H1 (cell line): ENCODE measurements around the gene VTI1B. TPM values are rescaled to one million over a fixed set of nuclear protein-coding genes. Genes with fewer than 3 reads are reported as not detected.

Source experiments
- CTCF ChIA-PET: fragments of 300-600 bp; sonication (Branson Sonifier 250); formaldehyde crosslinking; loops from one replicate; lab custom pipeline; 2021; ENCODE audit not compliant: partially characterized antibody; lab: Charles Lee
- POLR2A ChIA-PET: fragments of 300-600 bp; sonication (Branson Sonifier 250); formaldehyde crosslinking; loops from one replicate; lab custom pipeline; 2021; ENCODE audit warnings: inconsistent platforms; ENCODE audit not compliant: partially characterized antibody; lab: Charles Lee
- DNase-seq, 2 experiments: peaks; one replicate each; pipeline versions ENCODE4 v3.0.0 to v3.0.0-alpha.2; 2010 to 2022; ENCODE audit warnings: low spot score in 2 of 2, low read depth in 1 of 2, mixed read lengths in 1 of 2
- FAIRE-seq: peaks from 2 replicates; lab custom pipeline; 2011; peaks lifted over from hg19 to GRCh38; lab: Jason Lieb, UNC
- H2AFZ ChIP-seq: 2 replicates; pipeline ENCODE4 v1.8.1; 2012; ENCODE audit warnings: low read length, inconsistent platforms
- H2AK5ac ChIP-seq: 2 replicates; pipeline ENCODE4 v1.6.1; 2013; ENCODE audit warnings: low read depth, low read length
- H2BK120ac ChIP-seq: replicated peaks from 2 replicates; pipeline ENCODE3; 2013; ENCODE audit warnings: low read depth, low read length, inconsistent platforms
- H2BK12ac ChIP-seq: 2 replicates; pipeline ENCODE4 v1.6.1; 2013; ENCODE audit warnings: low read depth, low read length
- H2BK15ac ChIP-seq: 2 replicates; pipeline ENCODE4 v1.6.1; 2013; ENCODE audit warnings: low read length
- H2BK20ac ChIP-seq: 2 replicates; pipeline ENCODE4 v1.6.1; 2013; ENCODE audit warnings: low read length
- H2BK5ac ChIP-seq: 2 replicates; pipeline ENCODE4 v1.6.1; 2013; ENCODE audit warnings: low read depth, low read length
- H3K14ac ChIP-seq: 2 replicates; pipeline ENCODE4 v1.6.1; 2013; ENCODE audit warnings: inconsistent platforms; ENCODE audit not compliant: insufficient read length
- H3K18ac ChIP-seq: 2 replicates; pipeline ENCODE4 v1.6.1; 2013; ENCODE audit warnings: low read length; ENCODE audit errors: extremely low read depth
- H3K23ac ChIP-seq: 2 replicates; pipeline ENCODE4 v1.6.1; 2013; ENCODE audit warnings: inconsistent platforms; ENCODE audit not compliant: insufficient read length
- H3K23me2 ChIP-seq: 2 replicates; pipeline ENCODE4 v1.6.1; 2013; ENCODE audit warnings: low read depth, low read length
- H3K27ac ChIP-seq: 2 replicates; pipeline ENCODE4 v1.6.1; 2011; ENCODE audit warnings: low read depth, low read length, inconsistent platforms
- H3K27me3 ChIP-seq, 4 experiments: replicated peaks in 1 of 4; 1 replicate in 1 of 4; 2 replicates in 3 of 4; pipeline versions ENCODE4 v1.6.1 to v1.8.1; 2011 to 2013; ENCODE audit warnings: low read length in 3 of 4, mild to moderate bottlenecking in 3 of 4, inconsistent platforms in 2 of 4, mixed read lengths in 2 of 4, moderate library complexity in 1 of 4; ENCODE audit not compliant: control insufficient read depth in 3 of 4, insufficient read depth in 3 of 4; ENCODE audit errors: extremely low read depth in 1 of 4
- H3K36me3 ChIP-seq, 4 experiments: 2 replicates each; pipeline versions ENCODE4 v1.6.1 to v1.8.1; 2011 to 2013; ENCODE audit warnings: mild to moderate bottlenecking in 4 of 4, low read length in 3 of 4, moderate library complexity in 2 of 4, control low read depth in 1 of 4, inconsistent platforms in 1 of 4; ENCODE audit not compliant: insufficient read depth in 4 of 4, control insufficient read depth in 2 of 4
- H3K4ac ChIP-seq: replicated peaks from 2 replicates; pipeline ENCODE3; 2013; ENCODE audit warnings: low read length, low read depth, mixed read lengths, inconsistent platforms; ENCODE audit not compliant: insufficient read length
- H3K4me1 ChIP-seq, 4 experiments: replicated peaks in 1 of 4; 1 replicate in 1 of 4; 2 replicates in 3 of 4; pipeline versions ENCODE4 v1.6.1 to v1.8.1; 2011 to 2013; ENCODE audit warnings: low read length in 3 of 4, inconsistent platforms in 2 of 4, mixed read lengths in 1 of 4; ENCODE audit not compliant: insufficient read depth in 4 of 4, control insufficient read depth in 3 of 4
- H3K4me2 ChIP-seq, 2 experiments: 2 replicates each; pipeline versions ENCODE4 v1.6.1 to v1.8.1; 2011 to 2013; ENCODE audit warnings: low read depth in 2 of 2, low read length in 2 of 2, control low read depth in 1 of 2, inconsistent platforms in 1 of 2, mild to moderate bottlenecking in 1 of 2; ENCODE audit not compliant: insufficient read depth in 1 of 2
- H3K4me3 ChIP-seq, 4 experiments: fragments of 200-600, 300-600 bp in 1 of 4; sonication (generic), shearing (Covaris generic), sonication (Bioruptor Twin) in 1 of 4; 2 replicates each; pipeline versions ENCODE4 v1.5.1 to v1.8.1; 2011 to 2016; ENCODE audit warnings: low read length in 4 of 4, low read depth in 3 of 4, control low read depth in 2 of 4, inconsistent platforms in 2 of 4, mild to moderate bottlenecking in 2 of 4, mixed read lengths in 1 of 4, moderate library complexity in 1 of 4; ENCODE audit not compliant: insufficient read depth in 2 of 4; ENCODE audit errors: extremely low read depth in 1 of 4
- H3K56ac ChIP-seq: replicated peaks from 2 replicates; pipeline ENCODE3; 2013; ENCODE audit warnings: low read depth, mild to moderate bottlenecking, mixed read lengths, low read length, inconsistent platforms; ENCODE audit not compliant: insufficient read length
- H3K79me1 ChIP-seq: 2 replicates; pipeline ENCODE4 v1.6.1; 2013; ENCODE audit warnings: low read depth, low read length, control low read depth
- H3K79me2 ChIP-seq, 2 experiments: 2 replicates each; pipeline versions ENCODE4 v1.6.1 to v1.8.1; 2012 to 2013; ENCODE audit warnings: low read length in 2 of 2, mild to moderate bottlenecking in 2 of 2, inconsistent platforms in 1 of 2; ENCODE audit not compliant: insufficient read depth in 2 of 2, control insufficient read depth in 1 of 2
- H3K9ac ChIP-seq, 4 experiments: replicated peaks in 1 of 4; 1 replicate in 1 of 4; 2 replicates in 3 of 4; pipeline versions ENCODE4 v1.6.1 to v1.8.1; 2011 to 2013; ENCODE audit warnings: low read depth in 3 of 4, low read length in 3 of 4, control low read depth in 2 of 4, mild to moderate bottlenecking in 2 of 4, moderate library complexity in 2 of 4, inconsistent platforms in 1 of 4; ENCODE audit errors: extremely low read depth in 1 of 4
- H3K9me3 ChIP-seq, 2 experiments: 2 replicates each; pipeline versions ENCODE4 v1.6.1 to v1.8.1; 2012 to 2013; ENCODE audit warnings: mild to moderate bottlenecking in 2 of 2, moderate library complexity in 2 of 2, control low read depth in 1 of 2, inconsistent platforms in 1 of 2, low read depth in 1 of 2, low read length in 1 of 2, mixed read lengths in 1 of 2; ENCODE audit not compliant: insufficient read depth in 2 of 2
- H4K20me1 ChIP-seq, 2 experiments: replicated peaks in 1 of 2; 2 replicates each; pipeline versions ENCODE3 to v1.8.1; 2011 to 2013; ENCODE audit warnings: inconsistent platforms in 2 of 2, low read length in 2 of 2, mild to moderate bottlenecking in 1 of 2; ENCODE audit not compliant: insufficient read depth in 2 of 2, control insufficient read depth in 1 of 2
- H4K5ac ChIP-seq: 2 replicates; pipeline ENCODE4 v1.6.1; 2013; ENCODE audit warnings: low read length, low read depth, mixed read lengths, inconsistent platforms; ENCODE audit not compliant: insufficient read length
- H4K8ac ChIP-seq: 2 replicates; pipeline ENCODE4 v1.8.0; 2013; ENCODE audit warnings: mild to moderate bottlenecking, moderate library complexity, low read length, inconsistent platforms; ENCODE audit not compliant: insufficient read depth; ENCODE audit errors: extremely low read depth
- H4K91ac ChIP-seq: replicated peaks from 2 replicates; pipeline ENCODE3; 2013; ENCODE audit warnings: low read length, mixed read lengths, inconsistent platforms; ENCODE audit not compliant: insufficient read length
- CBX5 ChIP-seq: fragments of 300-800, 300-1000 bp; sonication (generic); IDR thresholded peaks from 2 replicates; pipeline ENCODE4 v1.7.1; 2016; ENCODE audit warnings: antibody characterized with exemption, low read length, low read depth
- CHD2 ChIP-seq: IDR thresholded peaks from 2 replicates; pipeline ENCODE4 v1.6.1; 2012; ENCODE audit warnings: low read length, improper control_type of control experiment
- EP300 ChIP-seq, 2 experiments: IDR thresholded peaks; 1 replicate in 1 of 2; 2 replicates in 1 of 2; pipeline ENCODE4 v1.6.1; 2011 to 2012; ENCODE audit warnings: low read depth in 2 of 2, low read length in 2 of 2, mild to moderate bottlenecking in 2 of 2, borderline replicate concordance in 1 of 2, inconsistent platforms in 1 of 2, moderate library complexity in 1 of 2
- EZH2 ChIP-seq: fragments of 200-600 bp; sonication (generic); IDR thresholded peaks from 2 replicates; pipeline ENCODE4 v1.7.1; 2012; ENCODE audit warnings: low read depth, mild to moderate bottlenecking, moderate library complexity, low read length, inconsistent platforms; ENCODE audit not compliant: severe bottlenecking
- FOSL1 ChIP-seq: IDR thresholded peaks from 2 replicates; pipeline ENCODE4 v1.6.1; 2011; ENCODE audit warnings: mild to moderate bottlenecking, low read depth, low read length, moderate library complexity; ENCODE audit not compliant: insufficient read depth
- GABPA ChIP-seq: IDR thresholded peaks from 2 replicates; pipeline ENCODE4 v1.6.1; 2011; ENCODE audit warnings: mild to moderate bottlenecking, low read length, moderate library complexity, borderline replicate concordance; ENCODE audit not compliant: insufficient read depth
- HDAC6 ChIP-seq: IDR thresholded peaks from one replicate; pipeline ENCODE4 v1.7.1; 2012; ENCODE audit warnings: low read depth, mild to moderate bottlenecking, inconsistent platforms, low read length, moderate library complexity
- KDM1A ChIP-seq: fragments of 200-600, 300-600 bp; sonication (generic); IDR thresholded peaks from 2 replicates; pipeline ENCODE4 v1.7.1; 2016; ENCODE audit warnings: mild to moderate bottlenecking, low read length, borderline replicate concordance
- KDM5A ChIP-seq: fragments of 200-600 bp; IDR thresholded peaks from 2 replicates; pipeline ENCODE4 v1.7.1; 2012; ENCODE audit warnings: mild to moderate bottlenecking, low read length, inconsistent platforms, mixed read lengths
- RNF2 ChIP-seq: fragments of 200-900, 300-1000 bp; sonication (generic); IDR thresholded peaks from 2 replicates; pipeline ENCODE4 v1.7.1; 2016; ENCODE audit warnings: borderline replicate concordance, low read depth, mild to moderate bottlenecking, antibody characterized with exemption, low read length; ENCODE audit not compliant: poor library complexity, severe bottlenecking; ENCODE audit errors: missing control alignments
- RXRA ChIP-seq: IDR thresholded peaks from 2 replicates; pipeline ENCODE4 v1.6.1; 2011; ENCODE audit warnings: low read depth, mild to moderate bottlenecking, low read length, moderate library complexity; ENCODE audit not compliant: insufficient read depth
- SIX5 ChIP-seq: IDR thresholded peaks from 2 replicates; pipeline ENCODE4 v1.6.1; 2011; ENCODE audit warnings: mild to moderate bottlenecking, low read depth, low read length
- TAF1 ChIP-seq: IDR thresholded peaks from 2 replicates; pipeline ENCODE4 v1.6.1; 2011; ENCODE audit warnings: mild to moderate bottlenecking, low read depth, low read length
- TBP ChIP-seq: IDR thresholded peaks from 2 replicates; pipeline ENCODE4 v1.6.1; 2011; ENCODE audit warnings: low read depth, low read length, improper control_type of control experiment
- WGBS, 2 experiments: shearing (Covaris generic) in 1 of 2; methylation state at CpG; one replicate each; pipeline versions ENCODE4 v1.1.6 to v1.1.7; 2013 to 2015; ENCODE audit warnings: low lambda C conversion rate in 2 of 2, mixed read lengths in 2 of 2, inconsistent platforms in 1 of 2, low coverage in 1 of 2, missing lambda C conversion rate in 1 of 2; ENCODE audit not compliant: insufficient replicate concordance in 2 of 2, insufficient coverage in 1 of 2, insufficient read length in 1 of 2; ENCODE audit errors: extremely low coverage in 1 of 2, missing lambda C conversion rate in 1 of 2; 5-methylcytosine and 5-hydroxymethylcytosine counted together
- polyA plus RNA-seq, 7 experiments: library from polyadenylated mRNA; depleted of rRNA in 3 of 7; stranded (reverse) in 5 of 7; unstranded in 2 of 7; fragments of >200 nt in 5 of 7; fragments of 200-250 nt in 2 of 7; gene quantifications; 1 replicate in 5 of 7; 2 replicates in 1 of 7; 4 replicates in 1 of 7; pipeline versions ENCODE4 v1.2.1 to v1.2.3, GENCODE V29; 2011 to 2013; ENCODE audit warnings: missing spikeins in 2 of 7, mixed read lengths in 2 of 7
- total RNA-seq: library from RNA; stranded (reverse); fragmentation: NEBNext Ultra II Directional; extraction: Animal tissue kit (Norgen Biotek cat#: 25700); gene quantifications from 2 replicates; pipeline ENCODE4 v1.2.1, GENCODE V29; 2021

The VTI1B gene
- total and polyA plus RNA-seq, 2 of the 8 experiments (the other 6 are each of a cell fraction or from before 2014, with no cell fraction given), result 28.1 to 98.7 TPM

DNA sequence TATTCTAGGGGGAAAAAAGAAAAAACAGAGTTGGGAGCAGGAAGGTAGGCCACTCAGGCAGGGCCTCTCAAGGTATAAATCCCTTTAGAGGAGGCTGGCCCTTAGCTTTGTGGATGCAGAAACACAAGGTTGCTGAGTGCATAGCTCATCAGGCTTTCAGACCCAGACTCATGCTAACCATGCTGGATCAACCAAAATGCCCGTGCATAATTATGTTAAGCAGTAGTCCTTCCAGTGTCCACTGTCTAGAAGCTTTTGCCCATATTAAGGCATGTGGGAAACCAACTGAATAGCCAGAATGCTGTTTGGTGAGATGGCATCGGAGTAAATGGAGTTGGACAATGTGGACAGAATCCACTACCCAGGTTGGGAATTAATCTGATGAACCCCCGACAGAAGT, 35.8 kb downstream of the VTI1B start:
- FAIRE-seq, result no peak
- WGBS, 2 experiments, result 92% methylated on average over 3 of the region's 3 CpGs; no CpG with 5 or more reads in 1 of the 2 experiments
- ChIA-PET POLR2A (interaction anchor here (1.1 kb wide), 1 partner anchor 18 kb away, joined by 3 read pairs; no protein-coding TSS in a partner anchor), CTCF (no interaction called here)
- no peak overlapping the region for H3K14ac ChIP-seq
- no peaks in the 10 kb centered on the region for H3K79me1 ChIP-seq
- H3K27me3 ChIP-seq, result no peaks in the 10 kb centered on the region
- no peak overlapping the region for H2BK12ac ChIP-seq
- H3K4ac ChIP-seq, result no peak overlapping the region
- no peaks in the 10 kb centered on the region for H3K23me2 ChIP-seq
- no peaks in the 10 kb centered on the region for H3K9me3 ChIP-seq
- no peak overlapping the region for H3K56ac ChIP-seq
- H2BK15ac ChIP-seq, result no peak overlapping the region
- H3K4me1 ChIP-seq, result no peaks in the 10 kb centered on the region
- H2BK5ac ChIP-seq, result no peak overlapping the region
- H3K4me3 ChIP-seq, result no peak overlapping the region
- no peaks in the 10 kb centered on the region for H3K36me3 ChIP-seq
- no peak overlapping the region for H4K8ac ChIP-seq
- H3K9ac ChIP-seq, result no peak overlapping the region
- no peaks in the 10 kb centered on the region for H3K79me2 ChIP-seq
- H2AFZ ChIP-seq, result no peak overlapping the region
- H4K20me1 ChIP-seq, result peaks cover 2% of the 10 kb centered on the region in 2 experiments
- H2AK5ac ChIP-seq, result no peak overlapping the region
- no peak overlapping the region for H3K27ac ChIP-seq
- H3K4me2 ChIP-seq, result no peak overlapping the region
- no peak overlapping the region for H2BK20ac ChIP-seq
- H4K91ac ChIP-seq, result no peak overlapping the region
- H3K23ac ChIP-seq, result no peak overlapping the region
- no peak overlapping the region for H2BK120ac ChIP-seq
- H3K18ac ChIP-seq, result no peak overlapping the region
- no peak overlapping the region for H4K5ac ChIP-seq
- no peak for DNase-seq
- TF ChIP-seq EP300 (IDR thresholded peaks at IDR 0.05; ENCODE audit: borderline replicate concordance in 1 of 2, low read depth in 2 of 2, low read length in 2 of 2), result no peak
- TF ChIP-seq FOSL1, result no peak
- no peak for TF ChIP-seq CBX5
- no peak for TF ChIP-seq KDM1A
- TF ChIP-seq SIX5, result no peak
- no peak for TF ChIP-seq GABPA
- no peak for TF ChIP-seq TAF1
- no peak for TF ChIP-seq EZH2
- no peak for TF ChIP-seq RXRA
- no peak for TF ChIP-seq KDM5A
- no peak for TF ChIP-seq RNF2
- TF ChIP-seq TBP, result no peak
- no peak for TF ChIP-seq HDAC6
- TF ChIP-seq CHD2, result no peak
